ENCODE measurements around the gene CHMP4B. TPM values are rescaled to one million over a fixed set of nuclear protein-coding genes. Genes with fewer than 3 reads are reported as not detected.
A peak's percentile ranks its signal among the peaks of the same experiment; 100 is the strongest.

The CHMP4B gene
- total RNA-seq, 1 experiment from 2014 or later: 68.9 TPM

DNA sequence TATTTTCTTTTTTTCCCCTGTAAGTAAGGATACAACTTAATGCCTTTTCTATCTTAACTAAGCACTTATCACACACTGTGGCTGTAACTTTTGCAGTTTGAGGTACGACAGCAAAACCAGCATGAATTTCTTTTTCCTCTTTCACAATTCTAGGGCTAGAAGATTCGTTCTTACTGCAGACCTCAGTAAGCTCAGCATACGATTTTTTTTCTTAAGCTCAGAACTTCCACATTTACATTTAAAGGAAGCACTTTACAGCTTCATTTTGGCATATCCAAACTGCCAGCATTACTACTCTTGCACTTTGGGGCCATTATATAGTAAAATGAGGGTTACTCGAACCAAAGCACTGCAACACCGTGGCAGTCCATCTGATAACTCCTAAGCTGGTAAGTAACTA is 889 bp upstream of the CHMP4B start:
- H3K27ac ChIP-seq (ENCODE audit: low read depth, low read length, poor library complexity, severe bottlenecking): no peak overlapping the region
- no TSS peak for BruUV-seq (replicated peaks)
- no peaks in the 10 kb centered on the region for H3K36me3 ChIP-seq (ENCODE audit: insufficient read depth, low read length, poor library complexity, severe bottlenecking)
- TF ChIP-seq EZH2 (IDR thresholded peaks at IDR 0.05; ENCODE audit: borderline replicate concordance, low read depth, low read length, poor library complexity, severe bottlenecking): no peak
- TF ChIP-seq, protein P1, sequence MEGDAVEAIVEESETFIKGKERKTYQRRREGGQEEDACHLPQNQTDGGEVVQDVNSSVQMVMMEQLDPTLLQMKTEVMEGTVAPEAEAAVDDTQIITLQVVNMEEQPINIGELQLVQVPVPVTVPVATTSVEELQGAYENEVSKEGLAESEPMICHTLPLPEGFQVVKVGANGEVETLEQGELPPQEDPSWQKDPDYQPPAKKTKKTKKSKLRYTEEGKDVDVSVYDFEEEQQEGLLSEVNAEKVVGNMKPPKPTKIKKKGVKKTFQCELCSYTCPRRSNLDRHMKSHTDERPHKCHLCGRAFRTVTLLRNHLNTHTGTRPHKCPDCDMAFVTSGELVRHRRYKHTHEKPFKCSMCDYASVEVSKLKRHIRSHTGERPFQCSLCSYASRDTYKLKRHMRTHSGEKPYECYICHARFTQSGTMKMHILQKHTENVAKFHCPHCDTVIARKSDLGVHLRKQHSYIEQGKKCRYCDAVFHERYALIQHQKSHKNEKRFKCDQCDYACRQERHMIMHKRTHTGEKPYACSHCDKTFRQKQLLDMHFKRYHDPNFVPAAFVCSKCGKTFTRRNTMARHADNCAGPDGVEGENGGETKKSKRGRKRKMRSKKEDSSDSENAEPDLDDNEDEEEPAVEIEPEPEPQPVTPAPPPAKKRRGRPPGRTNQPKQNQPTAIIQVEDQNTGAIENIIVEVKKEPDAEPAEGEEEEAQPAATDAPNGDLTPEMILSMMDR (conservative IDR thresholded peaks at IDR 0.05; ENCODE audit: low read depth, low read length): no peak
- ChIA-PET POLR2A (ENCODE audit: low non-redundant PET) (interaction anchor here (0.5 kb wide), 1 partner anchor 195 kb away, joined by 5 read pairs; no protein-coding TSS in a partner anchor), CTCF (no interaction called here)
- no peak for DNase-seq (ENCODE audit: low spot score)
- H3K9me3 ChIP-seq (ENCODE audit: low read depth, low read length, poor library complexity, severe bottlenecking): no peaks in the 10 kb centered on the region
- intact Hi-C loops (cut with micrococcal nuclease; ENCODE audit: unreplicated experiment): no loop called here
- no peaks in the 10 kb centered on the region for H3K27me3 ChIP-seq (replicated peaks; ENCODE audit: insufficient read depth, low read depth, low read length, poor library complexity)
- H3K4me3 ChIP-seq (ENCODE audit: low read depth, low read length, poor library complexity, severe bottlenecking): no peak overlapping the region
- peaks cover 8% of the 10 kb centered on the region for H3K4me1 ChIP-seq (ENCODE audit: insufficient read depth, low read length, poor library complexity, severe bottlenecking)

GRCh38 chr20:33811776-33812151 is 616 bp downstream of the CHMP4B start:
- H3K4me1 ChIP-seq (ENCODE audit: insufficient read depth, low read length, poor library complexity, severe bottlenecking): peaks cover 8% of the 10 kb centered on the region
- CTCF ChIA-PET: interaction anchor here (1.8 kb wide), 1 partner anchor 20 kb away, joined by 8 read pairs; no protein-coding TSS in a partner anchor
- no peak for DNase-seq (ENCODE audit: low spot score)
- POLR2A ChIA-PET (ENCODE audit: low non-redundant PET): no interaction called here
- intact Hi-C loops (cut with micrococcal nuclease; ENCODE audit: unreplicated experiment): no loop called here
- H3K9me3 ChIP-seq (ENCODE audit: low read depth, low read length, poor library complexity, severe bottlenecking): no peaks in the 10 kb centered on the region
- BruUV-seq (replicated peaks): no TSS peak
- TF ChIP-seq, protein P1 (conservative IDR thresholded peaks at IDR 0.05; ENCODE audit: low read depth, low read length): no peak
- TF ChIP-seq EZH2 (IDR thresholded peaks at IDR 0.05; ENCODE audit: borderline replicate concordance, low read depth, low read length, poor library complexity, severe bottlenecking): no peak
- peak overlapping the region; percentile 91 for H3K4me3 ChIP-seq (ENCODE audit: low read depth, low read length, poor library complexity, severe bottlenecking)
- no peaks in the 10 kb centered on the region for H3K27me3 ChIP-seq (replicated peaks; ENCODE audit: insufficient read depth, low read depth, low read length, poor library complexity)
- peak overlapping the region; percentile 89 for H3K27ac ChIP-seq (ENCODE audit: low read depth, low read length, poor library complexity, severe bottlenecking)
- H3K36me3 ChIP-seq (ENCODE audit: insufficient read depth, low read length, poor library complexity, severe bottlenecking): no peaks in the 10 kb centered on the region

GRCh38 chr20:33812152-33812849 is 1.2 kb downstream of the CHMP4B start:
- no peaks in the 10 kb centered on the region for H3K9me3 ChIP-seq (ENCODE audit: low read depth, low read length, poor library complexity, severe bottlenecking)
- H3K4me3 ChIP-seq (ENCODE audit: low read depth, low read length, poor library complexity, severe bottlenecking): peak overlapping the region; percentile 91
- H3K27me3 ChIP-seq (replicated peaks; ENCODE audit: insufficient read depth, low read depth, low read length, poor library complexity): no peaks in the 10 kb centered on the region
- CTCF ChIA-PET: interaction anchor here (0.6 to 1.8 kb wide), 3 partner anchors 20 to 304 kb away, joined by 3 to 8 read pairs (median 7); no protein-coding TSS in a partner anchor
- BruUV-seq (replicated peaks): TSS peak; percentile 53
- peaks cover 8% of the 10 kb centered on the region for H3K4me1 ChIP-seq (ENCODE audit: insufficient read depth, low read length, poor library complexity, severe bottlenecking)
- TF ChIP-seq, protein P1 (conservative IDR thresholded peaks at IDR 0.05; ENCODE audit: low read depth, low read length): no peak
- no peak for TF ChIP-seq EZH2 (IDR thresholded peaks at IDR 0.05; ENCODE audit: borderline replicate concordance, low read depth, low read length, poor library complexity, severe bottlenecking)
- DNase-seq (ENCODE audit: low spot score): peak; percentile 22
- POLR2A ChIA-PET (ENCODE audit: low non-redundant PET): interaction anchor here (0.5 to 1.0 kb wide), 3 partner anchors 33 to 300 kb away, joined by 4 to 6 read pairs (median 5); partner anchors contain the start of gene EIF2S2
- intact Hi-C loops (cut with micrococcal nuclease; ENCODE audit: unreplicated experiment): no loop called here
- H3K36me3 ChIP-seq (ENCODE audit: insufficient read depth, low read length, poor library complexity, severe bottlenecking): no peaks in the 10 kb centered on the region
- peak overlapping the region; percentile 89 for H3K27ac ChIP-seq (ENCODE audit: low read depth, low read length, poor library complexity, severe bottlenecking)
